PC-9 (cell line): ENCODE results near the gene SLC25A42.

ENCODE experiments used
- CTCF ChIP-seq: fragments of 200-600 bp; sonication (generic); conservative IDR thresholded peaks from 2 replicates; pipeline ENCODE4 v1.6.1; 2017; ENCODE audit warnings: mixed run types, antibody characterized with exemption, mild to moderate bottlenecking, moderate library complexity
- EZH2 ChIP-seq: fragments of 200-600 bp; sonication (generic); IDR thresholded peaks from 2 replicates; pipeline ENCODE4 v1.8.0; 2017; ENCODE audit warnings: antibody characterized with exemption, low read depth

- no peak for TF ChIP-seq EZH2
- TF ChIP-seq CTCF: no peak
Observed at GRCh38 chr19:19119325-19120237, 55.8 kb downstream of the SLC25A42 start.
